Neuron (in vitro differentiated cells): ENCODE measurements around the gene SF3B3.
"Not testable (repeated sequence)": the region's sequence is repeated elsewhere in the genome, so short reads cannot be mapped to it uniquely, and the experiment has no call there.

ENCODE experiments used
- H2AFZ ChIP-seq: one replicate; pipeline ENCODE4 v1.6.1; 2013; ENCODE audit warnings: low read depth, mild to moderate bottlenecking, inconsistent platforms, low read length, moderate library complexity
- H3K27me3 ChIP-seq: one replicate; pipeline ENCODE4 v1.6.1; 2013; ENCODE audit warnings: low read length; ENCODE audit not compliant: insufficient read depth
- H3K36me3 ChIP-seq: one replicate; pipeline ENCODE4 v1.6.1; 2013; ENCODE audit warnings: low read length; ENCODE audit not compliant: insufficient read depth
- H3K4me1 ChIP-seq: one replicate; pipeline ENCODE4 v1.6.1; 2013; ENCODE audit warnings: low read length; ENCODE audit not compliant: insufficient read depth
- H3K4me3 ChIP-seq: 2 replicates; pipeline ENCODE4 v1.5.1; 2013; ENCODE audit warnings: mild to moderate bottlenecking, low read length, moderate library complexity
- H3K9me3 ChIP-seq: one replicate; pipeline ENCODE4 v1.6.1; 2013; ENCODE audit warnings: low read length

SF3B3 gene

DNA sequence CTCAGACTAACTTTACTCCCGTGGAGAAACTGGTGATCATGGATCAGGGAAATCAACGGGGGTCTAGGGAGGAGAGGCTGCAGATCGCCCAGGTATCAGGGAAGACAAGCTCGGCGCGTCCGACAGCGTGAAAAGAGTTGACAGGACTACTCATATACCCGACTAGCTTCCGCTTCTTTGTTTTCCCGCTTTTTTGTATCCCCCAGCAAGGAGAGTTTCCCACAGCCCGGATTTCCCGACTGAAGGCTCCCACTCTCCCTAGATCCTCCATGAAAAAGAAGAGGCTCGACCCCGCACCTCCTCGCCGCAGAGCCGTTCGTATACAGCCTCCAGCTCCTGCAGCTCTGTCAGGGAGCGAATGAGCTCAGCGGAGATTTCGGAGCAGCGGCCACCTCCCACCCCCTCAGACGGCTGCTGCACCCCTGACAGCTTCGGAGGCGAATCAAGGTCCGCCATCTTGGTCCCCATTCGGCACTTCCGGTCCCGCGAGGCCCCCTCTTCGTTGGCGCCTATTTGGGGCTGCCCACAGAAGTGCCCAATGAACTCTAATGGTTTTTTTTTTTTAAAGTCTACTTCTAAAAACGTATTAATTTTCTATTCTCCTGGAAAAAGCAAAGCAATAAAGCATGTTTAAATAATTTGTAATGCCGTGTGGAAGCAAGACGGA, 407 bp upstream of the SF3B3 start, which contains the start of gene COG4:
Gene COG4, minus strand, starts transcription at position 479 of the 667 bp plus-strand sequence. Its CDS starts 11 bp downstream, at position 468.
- Histone ChIP-seq H3K4me3 (peak within 1 kb of the TSS; percentile 96), H3K4me1 (peaks cover 22% of the 10 kb centered on the region), H3K9me3 (no peaks in the 10 kb centered on the region), H3K36me3 (peaks cover 32% of the 10 kb centered on the region), H2AFZ (peak within 1 kb of the TSS; percentile 38), H3K27me3 (no peaks in the 10 kb centered on the region)

DNA sequence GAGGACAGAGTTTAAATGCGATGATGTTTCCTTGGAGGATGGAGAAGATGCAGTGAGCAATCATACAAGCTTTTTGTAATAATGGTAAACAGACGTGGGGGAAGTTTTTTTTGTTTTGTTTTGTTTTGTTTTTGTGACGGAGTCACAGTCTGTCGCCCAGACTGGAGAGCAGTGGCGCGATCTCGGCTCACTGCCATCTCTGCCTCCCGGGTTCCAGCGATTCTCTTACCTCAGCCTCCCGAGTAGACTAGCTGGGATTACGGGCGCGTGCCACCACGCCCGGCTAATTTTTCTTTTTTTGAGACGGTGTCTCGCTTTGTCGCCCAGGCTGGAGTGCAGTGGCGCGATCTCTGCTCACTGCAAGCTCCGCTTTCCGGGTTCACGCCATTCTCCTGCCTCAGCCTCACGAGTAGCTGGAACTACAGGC, 796 bp downstream of the SF3B3 start:
- peaks cover 22% of the 10 kb centered on the region for H3K4me1 ChIP-seq
- H3K9me3 ChIP-seq, H3K27me3 ChIP-seq, H2AFZ ChIP-seq: not testable (repeated sequence)
- peak overlapping the region; percentile 96 for H3K4me3 ChIP-seq
- peaks cover 40% of the 10 kb centered on the region for H3K36me3 ChIP-seq

DNA sequence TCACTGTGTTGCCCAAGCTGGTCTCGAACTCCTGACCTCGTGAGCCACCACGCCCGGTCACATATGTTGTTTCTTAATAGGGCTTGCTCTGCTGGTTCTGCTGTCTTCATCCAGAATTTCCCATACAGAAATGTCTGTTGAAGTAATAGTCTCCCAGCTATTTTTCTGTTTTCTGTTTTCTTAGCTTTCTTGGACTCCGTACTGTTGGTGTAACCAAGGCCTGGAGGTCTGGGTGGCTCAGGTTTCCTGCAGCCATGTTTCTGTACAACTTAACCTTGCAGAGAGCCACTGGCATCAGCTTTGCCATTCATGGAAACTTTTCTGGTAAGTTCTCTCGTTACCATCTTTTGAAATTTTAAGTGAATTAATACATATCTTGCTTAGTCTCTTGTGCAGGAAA, 2.8 kb downstream of the SF3B3 start:
- peaks cover 51% of the 10 kb centered on the region for H3K36me3 ChIP-seq
- no peak overlapping the region for H2AFZ ChIP-seq
- H3K4me3 ChIP-seq = peak overlapping the region; percentile 13
- H3K9me3 ChIP-seq = no peaks in the 10 kb centered on the region
- no peaks in the 10 kb centered on the region for H3K27me3 ChIP-seq
- H3K4me1 ChIP-seq = peaks cover 22% of the 10 kb centered on the region

DNA sequence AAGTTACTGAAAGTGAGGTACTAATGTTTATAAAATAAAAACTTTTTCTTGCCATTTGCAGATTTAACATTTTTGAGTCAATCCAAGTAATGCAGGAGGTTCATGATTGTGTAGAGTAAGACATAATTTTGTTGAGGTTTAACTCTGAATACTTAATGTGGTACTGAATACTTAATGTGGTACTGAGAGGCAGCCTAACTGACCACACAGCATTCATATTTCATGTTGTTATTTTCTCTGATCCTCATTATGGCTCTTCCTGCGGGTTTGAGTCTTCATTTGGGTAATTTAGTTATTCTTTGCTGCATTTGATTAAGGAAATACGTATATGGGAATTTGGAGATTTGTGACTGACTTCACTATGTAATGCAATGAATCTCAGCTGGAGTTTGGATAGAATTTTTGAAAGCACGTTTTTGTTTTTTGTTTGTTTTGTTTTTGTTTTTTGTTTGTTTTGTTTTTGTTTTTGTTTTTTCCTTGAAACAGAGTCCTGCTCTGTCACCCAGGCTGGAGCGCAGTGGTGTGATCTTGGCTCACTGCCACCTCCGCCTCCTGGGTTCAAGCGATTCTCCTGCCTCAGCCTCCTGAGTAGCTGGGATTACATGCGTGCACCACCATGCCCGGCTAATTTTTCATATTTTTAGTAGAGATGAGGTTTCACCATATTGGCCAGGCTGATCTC, 3.8 kb downstream of the SF3B3 start:
- Histone ChIP-seq H2AFZ (no peak overlapping the region), H3K27me3 (no peaks in the 10 kb centered on the region), H3K36me3 (peaks cover 60% of the 10 kb centered on the region), H3K4me1 (peaks cover 18% of the 10 kb centered on the region), H3K4me3 (no peak overlapping the region), H3K9me3 (no peaks in the 10 kb centered on the region)

DNA sequence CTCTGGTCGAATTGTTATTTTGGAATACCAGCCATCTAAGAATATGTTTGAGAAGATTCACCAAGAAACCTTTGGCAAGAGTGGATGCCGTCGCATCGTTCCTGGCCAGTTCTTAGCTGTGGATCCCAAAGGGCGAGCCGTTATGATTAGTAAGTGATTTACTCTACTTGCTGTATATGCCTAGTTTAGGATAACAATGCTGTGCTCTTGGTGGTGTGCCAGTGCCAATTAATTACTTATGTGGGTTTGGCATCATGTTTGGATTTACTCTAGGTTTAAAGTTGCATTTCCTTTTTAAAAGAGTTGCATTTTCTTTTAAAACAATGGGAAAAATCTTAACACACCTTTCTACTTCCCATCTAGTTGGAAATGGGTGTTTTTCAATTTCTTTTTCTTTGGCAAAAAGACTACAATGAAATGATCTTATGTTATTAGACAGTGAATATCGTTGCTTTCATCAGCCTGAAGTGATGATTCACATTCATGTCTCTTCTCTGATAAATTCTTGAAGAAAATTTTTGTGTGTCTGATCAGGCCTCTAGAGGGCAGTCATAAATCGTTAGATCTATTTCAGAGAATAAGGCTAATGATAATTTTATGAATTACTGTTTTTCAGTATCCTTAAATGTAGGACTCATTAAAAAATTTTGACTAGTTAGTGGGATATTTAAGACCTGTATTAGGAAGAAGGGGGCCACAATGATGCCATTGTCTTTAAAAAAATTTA, 5.6 kb downstream of the SF3B3 start:
- no peaks in the 10 kb centered on the region for H3K27me3 ChIP-seq
- no peaks in the 10 kb centered on the region for H3K9me3 ChIP-seq
- H3K36me3 ChIP-seq = peaks cover 78% of the 10 kb centered on the region
- no peak overlapping the region for H2AFZ ChIP-seq
- H3K4me1 ChIP-seq = peaks cover 15% of the 10 kb centered on the region
- H3K4me3 ChIP-seq = no peak overlapping the region

DNA sequence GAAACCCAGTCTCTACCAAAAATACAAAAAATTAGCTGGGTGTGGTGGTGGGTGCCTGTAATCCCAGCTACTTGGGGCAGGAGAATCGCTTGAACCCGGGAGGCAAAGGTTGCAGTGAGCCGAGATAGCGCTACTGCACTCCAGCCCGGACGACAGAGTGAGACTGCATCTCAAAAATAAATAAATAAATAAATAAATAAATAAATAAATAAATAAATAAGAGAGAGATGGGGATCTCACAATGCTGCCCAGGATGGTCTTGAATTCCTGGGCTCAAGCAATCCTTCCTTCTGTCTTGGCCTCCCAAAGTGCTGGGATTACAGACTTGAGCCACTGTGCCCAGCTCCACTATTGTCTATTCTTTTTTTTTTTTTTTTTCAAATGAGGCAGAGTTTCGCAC, 6.3 kb downstream of the SF3B3 start:
- H3K36me3 ChIP-seq = peaks cover 85% of the 10 kb centered on the region
- H2AFZ ChIP-seq, H3K9me3 ChIP-seq, H3K27me3 ChIP-seq, H3K4me3 ChIP-seq: not testable (repeated sequence)
- peaks cover 14% of the 10 kb centered on the region for H3K4me1 ChIP-seq

DNA sequence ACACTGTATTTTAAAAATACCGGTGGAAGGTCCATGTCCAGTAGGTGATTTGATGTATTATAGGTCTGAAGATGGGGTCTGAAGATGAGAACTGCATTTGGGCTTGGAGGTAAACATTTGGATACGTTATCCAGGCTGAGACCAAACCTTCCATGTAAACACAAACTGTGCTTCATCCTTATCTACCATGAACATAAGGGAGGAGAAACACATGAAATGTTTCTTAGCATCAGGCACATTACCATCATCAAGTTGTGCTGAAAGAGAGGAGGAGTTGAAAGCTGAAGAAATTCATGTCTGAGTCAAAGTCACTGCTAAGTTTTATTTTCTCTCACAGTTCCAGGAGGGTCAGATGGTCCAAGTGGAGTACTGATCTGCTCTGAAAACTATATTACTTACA, 11.4 kb downstream of the SF3B3 start:
- no peaks in the 10 kb centered on the region for H3K27me3 ChIP-seq
- peaks cover 91% of the 10 kb centered on the region for H3K36me3 ChIP-seq
- no peak overlapping the region for H3K4me3 ChIP-seq
- no peaks in the 10 kb centered on the region for H3K4me1 ChIP-seq
- H3K9me3 ChIP-seq = no peaks in the 10 kb centered on the region
- H2AFZ ChIP-seq = no peak overlapping the region

DNA sequence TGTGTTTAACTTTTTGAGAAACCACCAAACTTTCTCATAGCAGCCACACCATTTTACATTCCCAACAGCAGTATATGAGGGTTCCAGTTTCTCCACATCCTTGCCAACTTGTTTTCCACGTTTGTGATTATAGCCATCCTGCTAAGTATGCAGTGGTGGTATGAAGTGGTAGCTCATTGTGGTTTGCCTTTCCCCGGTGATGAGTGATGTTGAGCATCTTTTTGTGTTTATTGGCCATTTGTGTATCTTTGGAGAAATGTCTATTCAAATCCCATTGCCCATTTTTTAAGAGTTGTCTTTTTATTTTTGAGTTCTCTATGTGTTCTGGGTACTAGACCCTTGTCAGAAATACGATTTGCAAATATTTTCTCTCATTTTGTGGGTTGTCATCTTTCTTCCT, 17.4 kb downstream of the SF3B3 start:
- Histone ChIP-seq H3K36me3 (peaks cover 90% of the 10 kb centered on the region), H3K4me1 (no peaks in the 10 kb centered on the region), H3K4me3 (no peak overlapping the region), H2AFZ (no peak overlapping the region), H3K9me3 (no peaks in the 10 kb centered on the region), H3K27me3 (no peaks in the 10 kb centered on the region)

DNA sequence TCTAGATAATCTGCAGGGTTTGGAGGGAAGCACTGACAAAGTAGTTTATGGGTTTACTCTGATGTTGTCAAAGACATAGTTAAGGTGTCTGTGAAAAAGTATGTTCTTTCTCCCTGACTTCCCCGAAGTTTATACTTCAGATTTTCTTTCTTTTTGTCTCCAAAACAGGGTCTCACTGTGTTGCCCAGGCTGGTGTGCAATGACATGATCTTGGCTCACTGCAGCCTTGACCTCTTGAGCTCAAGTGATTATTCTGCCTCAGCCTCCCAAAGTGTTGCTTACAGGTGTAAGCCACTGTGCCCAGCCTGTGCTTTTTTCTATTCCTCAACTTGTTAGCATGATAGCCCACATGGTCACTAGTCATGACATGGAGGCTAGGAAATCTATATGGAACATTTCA, 20.9 kb downstream of the SF3B3 start:
- Histone ChIP-seq H3K4me3 (no peak overlapping the region), H3K27me3 (no peaks in the 10 kb centered on the region), H3K9me3 (no peaks in the 10 kb centered on the region), H3K36me3 (peaks cover 88% of the 10 kb centered on the region), H2AFZ (no peak overlapping the region), H3K4me1 (no peaks in the 10 kb centered on the region)

DNA sequence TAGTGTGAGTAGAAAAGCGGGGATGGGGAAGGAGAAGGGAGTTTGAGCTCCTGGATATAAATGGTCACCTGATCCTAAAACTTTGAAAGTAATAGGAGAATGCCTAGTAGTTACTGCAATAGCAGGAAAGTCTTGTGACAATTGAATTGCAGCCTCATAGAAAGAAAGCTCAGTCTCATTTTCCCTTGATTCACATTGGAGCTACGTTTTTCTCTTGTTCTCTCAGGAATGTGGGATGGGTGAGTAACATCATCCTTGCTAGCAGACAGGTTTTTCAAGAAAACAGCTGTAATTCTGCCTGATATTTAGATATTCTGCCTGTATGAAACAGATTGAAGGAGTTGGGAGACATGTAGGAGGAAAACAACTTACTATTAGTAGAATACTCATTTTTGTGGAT, 25.3 kb downstream of the SF3B3 start:
- Histone ChIP-seq H3K4me3 (no peak overlapping the region), H3K36me3 (peaks cover 90% of the 10 kb centered on the region)

DNA sequence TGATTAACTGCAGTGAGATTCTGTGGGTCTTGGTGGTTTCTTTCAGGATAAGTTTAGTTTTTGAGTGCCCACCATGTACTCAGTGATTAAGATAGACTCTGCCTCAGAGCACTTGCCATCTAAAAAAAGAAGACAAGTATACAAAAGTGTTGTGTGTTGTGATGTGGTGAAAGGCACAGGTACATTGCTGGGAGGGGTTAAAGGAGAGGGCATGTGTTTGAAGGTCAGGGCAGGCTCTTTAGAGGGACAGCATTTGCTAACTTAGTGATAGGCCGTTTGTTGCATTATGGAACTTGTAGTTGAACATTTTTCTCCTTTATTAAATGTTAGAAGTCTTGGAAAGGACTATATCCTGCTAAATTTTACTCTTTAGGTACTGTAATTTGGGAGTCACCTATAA, 26.5 kb downstream of the SF3B3 start:
- Histone ChIP-seq H3K4me3 (no peak overlapping the region), H2AFZ (no peak overlapping the region), H3K9me3 (no peaks in the 10 kb centered on the region), H3K36me3 (peaks cover 90% of the 10 kb centered on the region), H3K4me1 (no peaks in the 10 kb centered on the region), H3K27me3 (no peaks in the 10 kb centered on the region)

More for the DNA sequence above, 25.3 kb downstream of the SF3B3 start:
- Histone ChIP-seq H2AFZ (no peak overlapping the region), H3K9me3 (no peaks in the 10 kb centered on the region), H3K27me3 (no peaks in the 10 kb centered on the region), H3K4me1 (no peaks in the 10 kb centered on the region)

DNA sequence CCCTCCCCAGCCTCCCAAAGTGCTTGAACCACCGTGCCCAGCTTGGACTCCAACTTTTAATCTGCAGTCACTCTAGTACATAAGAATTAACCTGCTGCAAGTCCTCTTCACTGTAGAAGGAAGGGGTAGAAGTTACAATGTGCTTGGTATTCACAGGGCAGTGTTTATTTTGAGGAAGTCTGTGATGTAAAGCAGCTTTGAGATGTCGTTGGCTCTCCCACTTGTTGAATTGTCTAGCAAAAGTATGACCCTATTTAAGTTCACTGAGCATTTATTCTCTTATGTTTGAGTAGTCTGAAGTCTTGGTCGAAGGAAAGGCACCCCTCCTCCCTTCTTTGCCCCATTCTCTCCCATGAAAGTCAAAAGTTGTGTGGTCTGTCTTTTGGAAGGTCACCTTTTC, 28.2 kb downstream of the SF3B3 start:
- no peaks in the 10 kb centered on the region for H3K4me1 ChIP-seq
- peaks cover 91% of the 10 kb centered on the region for H3K36me3 ChIP-seq
- no peaks in the 10 kb centered on the region for H3K27me3 ChIP-seq
- H3K9me3 ChIP-seq = no peaks in the 10 kb centered on the region
- no peak overlapping the region for H3K4me3 ChIP-seq
- no peak overlapping the region for H2AFZ ChIP-seq

DNA sequence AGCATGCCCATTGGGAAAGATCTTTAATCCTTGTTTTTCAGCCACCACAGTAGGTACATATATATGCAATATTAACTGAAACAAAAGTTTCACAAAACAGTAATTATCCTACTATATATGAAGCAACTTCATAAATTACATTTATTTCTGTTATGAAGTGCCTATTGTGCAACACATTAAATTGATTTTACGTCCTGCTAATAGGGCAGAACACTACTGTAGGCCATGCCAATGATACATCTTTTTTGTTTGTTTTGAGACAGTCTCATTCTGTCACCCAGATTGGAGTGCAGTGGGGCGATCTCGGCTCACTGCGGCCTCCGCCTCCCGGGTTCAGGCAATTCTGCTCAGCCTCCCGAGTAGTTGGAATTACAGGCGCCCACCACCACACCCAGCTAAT, 29.1 kb downstream of the SF3B3 start:
- Histone ChIP-seq H3K9me3 (no peaks in the 10 kb centered on the region), H3K36me3 (peaks cover 92% of the 10 kb centered on the region), H3K4me1 (no peaks in the 10 kb centered on the region), H3K4me3 (no peak overlapping the region), H3K27me3 (no peaks in the 10 kb centered on the region), H2AFZ (no peak overlapping the region)
